Left lung (tissue), 10 donors: ENCODE measurements around the gene ADAM15. TPM values are rescaled to one million over a fixed set of nuclear protein-coding genes. Genes with fewer than 3 reads are reported as not detected.

Experiments
- ATAC-seq: fragments of 200-7000 bp; cut with Tn5 transposase; one replicate; pipeline ENCODE4 v1.9.1; 2020; ENCODE audit warnings: moderate library complexity
- DNase-seq, 4 donors: peaks; one replicate each; pipeline ENCODE4 v3.0.0-alpha.2; 2013 to 2020
- H3K27ac ChIP-seq, 2 donors: fragments of 200-600 bp; sonication (generic) in 1 of 2; one replicate each; pipeline versions ENCODE4 v1.5.0 to v1.8.0; 2020 to 2021
- H3K27me3 ChIP-seq, 2 donors: fragments of 200-600 bp; sonication (generic) in 1 of 2; one replicate each; pipeline versions ENCODE4 v1.5.0 to v1.8.0; 2020 to 2021
- H3K36me3 ChIP-seq, 2 donors: fragments of 200-600 bp; sonication (generic) in 1 of 2; one replicate each; pipeline versions ENCODE4 v1.5.0 to v1.8.0; 2020 to 2021
- H3K4me1 ChIP-seq, 2 donors: fragments of 200-600 bp; one replicate each; pipeline ENCODE4 v1.8.0; 2021
- H3K4me3 ChIP-seq, 2 donors: fragments of 200-600 bp; sonication (generic) in 1 of 2; one replicate each; pipeline versions ENCODE4 v1.5.0 to v1.8.0; 2020 to 2021; ENCODE audit warnings: mild to moderate bottlenecking in 1 of 2
- H3K9me3 ChIP-seq, 2 donors: fragments of 200-600 bp; sonication (generic) in 1 of 2; one replicate each; pipeline versions ENCODE4 v1.5.0 to v1.8.0; 2020 to 2021
- intact Hi-C, 2 donors: fragments of 100-400 bp; cut with DNase I; formaldehyde crosslinking; loops; one replicate each; pipeline versions ENCODE4 v1.11.2 to v1.14.2; 2022
- polyA plus RNA-seq, 6 donors: library from polyadenylated mRNA; unstranded; fragments of 120-200 nt; gene quantifications; one replicate each; pipeline ENCODE4 v1.2.1, GENCODE V29; 2013; ENCODE audit not compliant: insufficient read length in 6 of 6
- total RNA-seq, 2 donors: library from RNA; stranded (reverse); fragmentation: NEBNext Ultra II Directional; extraction: Animal tissue kit (Norgen Biotek cat#: 25700); gene quantifications; one replicate each; pipeline ENCODE4 v1.2.1, GENCODE V29; 2021
- TF ChIP-seq, protein P1 (sequence below), 2 donors: fragments of 200-600 bp; sonication (generic) in 1 of 2; IDR thresholded peaks; one replicate each; pipeline versions ENCODE4 v1.5.0 to v1.8.0; 2021; ENCODE audit warnings: antibody characterized with exemption in 2 of 2
- donor health status: DM: no; HTN: yes; CAD: no.
- donor health status: DM: no; HTN: no; CAD: no.

Gene ADAM15
- total and polyA plus RNA-seq, 8 donors, result 54.4 to 172 (median 78.2) TPM

DNA sequence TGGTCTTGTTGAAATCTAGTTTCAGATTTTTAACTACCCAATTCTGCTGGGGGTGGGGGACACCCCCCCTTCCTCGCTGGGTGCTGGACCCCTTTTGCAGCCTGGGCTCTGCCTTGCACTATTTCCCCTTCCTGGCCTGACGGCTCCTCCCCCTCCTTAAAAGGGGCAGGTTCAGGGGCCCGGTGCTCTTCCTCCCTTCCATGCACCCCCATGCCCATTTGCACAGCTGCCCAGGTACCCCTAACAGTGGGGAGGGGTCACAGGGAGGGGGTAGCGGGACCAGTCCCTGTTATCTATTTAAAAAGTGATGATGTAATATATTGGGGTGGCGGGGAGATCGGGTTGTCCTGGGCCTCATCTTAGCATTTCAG, 33.2 kb upstream of the ADAM15 start:
- Histone ChIP-seq H3K27me3 (no peaks in the 10 kb centered on the region), H3K27ac (peak overlapping the region; percentile 74 to 78), H3K4me3 (peak overlapping the region in 1 of 2 donors; percentile 36), H3K9me3 (no peaks in the 10 kb centered on the region), H3K36me3 (peaks cover 0 to 56% of the 10 kb centered on the region in 2 donors), H3K4me1 (peaks cover 20 to 65% of the 10 kb centered on the region in 2 donors)
- TF ChIP-seq, protein P1, sequence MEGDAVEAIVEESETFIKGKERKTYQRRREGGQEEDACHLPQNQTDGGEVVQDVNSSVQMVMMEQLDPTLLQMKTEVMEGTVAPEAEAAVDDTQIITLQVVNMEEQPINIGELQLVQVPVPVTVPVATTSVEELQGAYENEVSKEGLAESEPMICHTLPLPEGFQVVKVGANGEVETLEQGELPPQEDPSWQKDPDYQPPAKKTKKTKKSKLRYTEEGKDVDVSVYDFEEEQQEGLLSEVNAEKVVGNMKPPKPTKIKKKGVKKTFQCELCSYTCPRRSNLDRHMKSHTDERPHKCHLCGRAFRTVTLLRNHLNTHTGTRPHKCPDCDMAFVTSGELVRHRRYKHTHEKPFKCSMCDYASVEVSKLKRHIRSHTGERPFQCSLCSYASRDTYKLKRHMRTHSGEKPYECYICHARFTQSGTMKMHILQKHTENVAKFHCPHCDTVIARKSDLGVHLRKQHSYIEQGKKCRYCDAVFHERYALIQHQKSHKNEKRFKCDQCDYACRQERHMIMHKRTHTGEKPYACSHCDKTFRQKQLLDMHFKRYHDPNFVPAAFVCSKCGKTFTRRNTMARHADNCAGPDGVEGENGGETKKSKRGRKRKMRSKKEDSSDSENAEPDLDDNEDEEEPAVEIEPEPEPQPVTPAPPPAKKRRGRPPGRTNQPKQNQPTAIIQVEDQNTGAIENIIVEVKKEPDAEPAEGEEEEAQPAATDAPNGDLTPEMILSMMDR (IDR thresholded peaks at IDR 0.05), result no peak
- DNase-seq, result no peak
- no peak for ATAC-seq
- intact Hi-C loops, result no loop called here

DNA sequence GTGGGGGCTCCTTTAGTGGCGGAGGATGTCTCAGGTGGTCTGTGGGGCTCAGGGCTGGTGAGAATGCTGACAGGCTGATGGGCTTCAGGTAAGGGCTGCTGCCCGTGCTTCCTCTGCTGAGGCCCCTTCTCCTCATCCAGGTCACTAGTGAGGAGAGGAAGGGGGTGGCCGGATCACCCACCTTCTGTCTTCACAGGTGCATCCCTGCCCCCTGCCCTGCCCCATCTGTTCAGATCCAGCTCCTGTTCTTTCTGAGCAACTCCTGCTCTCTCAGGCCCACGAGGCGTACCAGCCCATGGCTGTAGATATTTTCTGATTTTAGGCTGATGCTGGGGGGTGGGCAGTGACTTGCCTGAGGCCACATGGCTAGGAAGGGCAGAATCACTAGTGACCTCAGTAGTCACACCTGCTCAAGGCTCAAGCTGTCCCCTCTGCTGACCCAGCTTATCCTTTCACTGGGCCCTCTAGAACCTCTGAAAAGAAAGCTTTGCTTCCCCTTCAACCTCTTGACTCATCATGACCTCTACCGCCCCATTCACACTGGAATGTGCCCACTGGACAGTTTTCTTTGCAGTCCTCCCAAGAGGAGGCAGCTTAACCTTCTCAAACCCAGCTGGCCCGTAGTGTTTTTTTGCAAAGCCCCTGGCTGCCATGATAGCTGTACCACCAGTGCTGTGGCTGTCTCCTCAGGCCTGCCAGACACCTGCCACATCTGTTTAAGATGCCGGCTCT, 32.3 kb upstream of the ADAM15 start:
- intact Hi-C loops, result no loop called here
- H3K36me3 ChIP-seq, result peaks cover 0 to 55% of the 10 kb centered on the region in 2 donors
- no peak for ATAC-seq
- H3K27me3 ChIP-seq, result no peaks in the 10 kb centered on the region
- peak overlapping the region in 1 of 2 donors; percentile 13 for H3K27ac ChIP-seq
- TF ChIP-seq, protein P1 (IDR thresholded peaks at IDR 0.05), result no peak
- H3K4me1 ChIP-seq, result peaks cover 20 to 57% of the 10 kb centered on the region in 2 donors
- H3K9me3 ChIP-seq, result no peaks in the 10 kb centered on the region
- no peak overlapping the region for H3K4me3 ChIP-seq
- no peak for DNase-seq

DNA sequence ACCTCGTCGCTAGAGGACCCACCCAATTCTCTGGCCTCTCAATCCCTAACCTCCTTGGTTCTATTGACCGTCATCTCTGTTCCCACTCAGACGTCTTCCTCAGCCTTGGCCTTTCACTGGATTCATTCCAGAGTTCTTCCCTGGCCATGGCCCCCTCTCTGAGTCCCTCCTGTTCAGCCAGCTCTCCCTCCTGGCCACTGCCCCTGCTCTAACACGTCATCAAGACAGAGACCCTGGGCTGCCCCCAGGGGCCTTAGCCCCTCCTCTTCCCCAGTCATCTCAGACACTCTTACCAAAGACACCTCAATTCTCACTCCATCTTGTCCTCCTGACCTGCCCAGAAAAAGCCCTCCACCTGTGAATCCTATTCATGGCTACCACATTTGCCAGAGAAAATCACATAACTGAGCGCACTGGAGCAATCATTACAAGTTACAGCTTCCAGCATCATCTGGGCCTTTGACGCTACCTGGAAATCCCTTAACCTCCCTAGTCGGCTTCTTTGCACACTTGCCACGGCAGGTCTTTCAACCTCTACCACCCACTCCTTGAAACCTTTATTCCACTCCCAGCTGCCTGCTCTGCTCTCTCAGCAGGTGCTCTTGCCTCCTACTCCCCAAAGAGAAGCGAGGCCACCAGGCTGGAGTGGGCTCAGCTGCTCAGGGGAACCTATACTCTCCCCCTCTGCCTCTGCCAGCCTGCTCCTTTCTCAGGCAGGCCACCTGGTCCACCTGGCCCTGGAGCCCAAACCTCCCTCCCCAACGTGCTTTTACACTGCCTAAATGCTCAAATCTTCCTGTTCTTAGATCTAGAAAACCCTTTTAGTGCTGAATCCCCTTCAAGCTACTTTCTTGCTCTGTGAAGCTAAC, 31.5 kb upstream of the ADAM15 start:
- ATAC-seq (no peak), DNase-seq (no peak)
- intact Hi-C loops, result no loop called here
- no peak overlapping the region for H3K27ac ChIP-seq
- peaks cover 20 to 49% of the 10 kb centered on the region in 2 donors for H3K4me1 ChIP-seq
- no peaks in the 10 kb centered on the region for H3K9me3 ChIP-seq
- peaks cover 0 to 46% of the 10 kb centered on the region in 2 donors for H3K36me3 ChIP-seq
- no peak overlapping the region for H3K4me3 ChIP-seq
- no peaks in the 10 kb centered on the region for H3K27me3 ChIP-seq
- TF ChIP-seq, protein P1 (IDR thresholded peaks at IDR 0.05), result no peak

DNA sequence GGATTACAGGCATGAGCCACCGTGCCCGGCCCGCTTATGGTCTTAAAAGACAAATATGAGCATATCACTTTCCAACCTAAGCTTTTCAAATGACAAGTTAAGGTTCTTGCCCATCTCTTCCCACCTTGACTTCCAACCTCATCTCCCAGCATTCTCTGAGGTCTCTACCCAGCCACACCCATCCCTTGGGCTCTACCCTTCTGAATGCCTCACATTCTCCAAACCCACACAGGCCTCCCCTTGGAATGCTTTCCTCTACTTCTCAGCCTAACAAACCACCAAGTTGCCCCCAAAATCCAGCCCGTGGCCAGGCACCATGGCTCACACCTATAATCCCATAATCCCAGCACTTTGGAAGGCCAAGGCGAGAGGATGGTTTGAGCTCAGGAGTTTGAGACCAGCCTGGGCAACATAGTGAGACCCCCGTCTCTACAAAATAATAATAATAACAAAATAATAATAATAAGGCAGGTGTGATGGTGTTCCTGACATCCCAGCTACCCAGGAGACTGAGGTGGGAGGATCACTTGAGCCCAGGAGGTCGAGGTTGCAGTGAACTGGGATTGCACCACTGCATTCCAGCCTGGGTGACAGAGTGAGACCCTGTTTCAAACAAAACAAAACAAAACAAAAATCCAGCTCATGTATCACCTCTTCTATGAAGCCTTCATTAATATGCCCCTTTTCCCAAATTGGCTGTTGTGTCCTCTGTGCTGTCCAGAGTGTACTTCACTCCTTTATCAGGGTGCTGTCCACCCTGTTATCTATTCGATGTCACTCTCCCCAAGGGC, 28.8 kb upstream of the ADAM15 start:
- intact Hi-C loops, result no loop called here
- Histone ChIP-seq H3K4me3 (no peak overlapping the region), H3K27me3 (no peaks in the 10 kb centered on the region), H3K9me3 (no peaks in the 10 kb centered on the region), H3K27ac (no peak overlapping the region), H3K4me1 (peaks cover 12 to 22% of the 10 kb centered on the region in 2 donors), H3K36me3 (peaks cover 0 to 20% of the 10 kb centered on the region in 2 donors)
- TF ChIP-seq, protein P1 (IDR thresholded peaks at IDR 0.05), result no peak
- DNase-seq (no peak), ATAC-seq (no peak)
